Gastroesophageal sphincter (tissue), 4 donors: ENCODE data around the gene FAM83F. TPM values are rescaled to one million over a fixed set of nuclear protein-coding genes. Genes with fewer than 3 reads are reported as not detected.

Experiments used
- ATAC-seq: fragments of 150-250 bp; one replicate; pipeline ENCODE4 v1.9.1; 2016; ENCODE audit warnings: mild to moderate bottlenecking, moderate library complexity
- H3K27ac ChIP-seq, 4 donors: fragments of 200-600 bp; sonication (generic) in 3 of 4; 1 replicate in 3 of 4; 2 replicates in 1 of 4; pipeline ENCODE4 v1.5.1; 2016 to 2019
- H3K27me3 ChIP-seq: fragments of 200-600 bp; sonication (generic); one replicate; pipeline ENCODE4 v1.5.1; 2019
- H3K36me3 ChIP-seq, 2 donors: fragments of 200-600 bp; sonication (generic); one replicate each; pipeline ENCODE4 v1.5.1; 2019; ENCODE audit warnings: control low read depth in 1 of 2
- H3K4me1 ChIP-seq, 3 donors: fragments of 200-600 bp; sonication (generic); 1 replicate in 2 of 3; 2 replicates in 1 of 3; pipeline ENCODE4 v1.5.1; 2016 to 2019; ENCODE audit warnings: control low read depth in 2 of 3
- H3K4me3 ChIP-seq, 2 donors: fragments of 200-600 bp; sonication (generic); one replicate each; pipeline ENCODE4 v1.5.1; 2019; ENCODE audit warnings: mild to moderate bottlenecking in 1 of 2, moderate library complexity in 1 of 2
- H3K9me3 ChIP-seq, 3 donors: fragments of 200-600 bp; sonication (generic); one replicate each; pipeline ENCODE4 v1.5.1; 2017 to 2019; ENCODE audit warnings: control low read depth in 2 of 3
- CTCF ChIP-seq, 4 experiments: fragments of 200-600 bp in 2 of 4; fragments of 450-650 bp in 2 of 4; sonication (generic) in 1 of 4; IDR thresholded peaks; one replicate each; pipeline ENCODE4 v1.5.1; 2017 to 2019; ENCODE audit warnings: antibody characterized with exemption in 4 of 4, mild to moderate bottlenecking in 2 of 4, moderate library complexity in 2 of 4
- EP300 ChIP-seq: sonication (generic); formaldehyde crosslinking; IDR thresholded peaks from one replicate; pipeline ENCODE4 v1.6.1; 2017; ENCODE audit warnings: antibody characterized with exemption, mild to moderate bottlenecking
- POLR2A ChIP-seq, 2 donors: fragments of 450-650 bp; IDR thresholded peaks; one replicate each; pipeline ENCODE4 v1.6.1; 2017; ENCODE audit warnings: antibody characterized with exemption in 2 of 2, mild to moderate bottlenecking in 2 of 2, moderate library complexity in 1 of 2
- POLR2AphosphoS5 ChIP-seq: sonication (generic); formaldehyde crosslinking; IDR thresholded peaks from one replicate; pipeline ENCODE4 v1.6.1; 2017; ENCODE audit warnings: antibody characterized with exemption
- WGBS, 2 donors: methylation state at CpG; one replicate each; pipeline ENCODE4 v1.1.5; 2018; ENCODE audit warnings: low coverage in 1 of 2; 5-methylcytosine and 5-hydroxymethylcytosine counted together
- total RNA-seq, 4 donors: library from RNA; depleted of rRNA; stranded (reverse); fragments of >200 nt; gene quantifications; one replicate each; pipeline ENCODE4 v1.1.0, GENCODE V29; 2016

Gene FAM83F
- total RNA-seq, 4 donors from 2014 or later: 0.46 to 4.2 (median 0.81) TPM

GRCh38 chr22:40000171-40000570 lies 5.4 kb downstream of the FAM83F start:
- 93 to 100% methylated on average over 1 to 5 of the region's 5 CpGs for WGBS, 2 donors
- Histone ChIP-seq H3K4me1 (peaks cover 0 to 21% (median under 1%) of the 10 kb centered on the region in 3 donors), H3K27ac (no peak overlapping the region), H3K36me3 (no peaks in the 10 kb centered on the region), H3K4me3 (no peak overlapping the region), H3K9me3 (no peaks in the 10 kb centered on the region), H3K27me3 (peaks cover 56% of the 10 kb centered on the region)
- no peak for ATAC-seq
- no peak for TF ChIP-seq CTCF (IDR thresholded peaks at IDR 0.05)
- no peak for TF ChIP-seq POLR2A (IDR thresholded peaks at IDR 0.05)
- no peak for TF ChIP-seq EP300
- no peak for TF ChIP-seq POLR2AphosphoS5

GRCh38 chr22:40001106-40001505 lies 6.4 kb downstream of the FAM83F start:
- Histone ChIP-seq H3K9me3 (no peaks in the 10 kb centered on the region), H3K27me3 (peaks cover 52% of the 10 kb centered on the region), H3K4me1 (peaks cover 0 to 17% (median 0%) of the 10 kb centered on the region in 3 donors), H3K36me3 (no peaks in the 10 kb centered on the region), H3K4me3 (no peak overlapping the region), H3K27ac (no peak overlapping the region)
- no peak for TF ChIP-seq CTCF (IDR thresholded peaks at IDR 0.05)
- TF ChIP-seq POLR2AphosphoS5: no peak
- TF ChIP-seq POLR2A (IDR thresholded peaks at IDR 0.05): no peak
- TF ChIP-seq EP300: no peak
- no peak for ATAC-seq
- 96% methylated on average over 4 of the region's 4 CpGs; no CpG with 5 or more reads in 1 of the 2 donors for WGBS, 2 donors

- TF ChIP-seq EP300 (no peak), POLR2A (IDR thresholded peaks at IDR 0.05) (no peak), POLR2AphosphoS5 (no peak), CTCF (IDR thresholded peaks at IDR 0.05) (no peak)
- Histone ChIP-seq H3K4me1 (peaks cover 0 to 17% (median 0%) of the 10 kb centered on the region in 3 donors), H3K4me3 (no peak overlapping the region), H3K27ac (peak overlapping the region in 2 of 4 donors; percentile 7 to 10), H3K9me3 (no peaks in the 10 kb centered on the region), H3K27me3 (peaks cover 52% of the 10 kb centered on the region), H3K36me3 (no peaks in the 10 kb centered on the region)
- 52 to 76% methylated on average over 2 to 3 of the region's 14 CpGs for WGBS, 2 donors
- ATAC-seq: no peak
Observed at GRCh38 chr22:40001800-40002577, 7.2 kb downstream of the FAM83F start.

- no peak for ATAC-seq
- peaks cover 0 to 9% (median 0%) of the 10 kb centered on the region in 3 donors for H3K4me1 ChIP-seq
- H3K36me3 ChIP-seq: no peaks in the 10 kb centered on the region
- TF ChIP-seq POLR2A (IDR thresholded peaks at IDR 0.05) (no peak), CTCF (IDR thresholded peaks at IDR 0.05) (no peak), POLR2AphosphoS5 (no peak), EP300 (no peak)
- H3K9me3 ChIP-seq: no peaks in the 10 kb centered on the region
- peaks cover 48% of the 10 kb centered on the region for H3K27me3 ChIP-seq
- H3K27ac ChIP-seq: no peak overlapping the region
- 67% methylated on average over 1 of the region's 6 CpGs; no CpG with 5 or more reads in 1 of the 2 donors for WGBS, 2 donors
- H3K4me3 ChIP-seq: no peak overlapping the region
Observed at GRCh38 chr22:40002935-40003715, 8.4 kb downstream of the FAM83F start.
